Measurements from ENCODE around the gene RTRAF.

- TF ChIP-seq POLR2A (IDR thresholded peaks at IDR 0.05): no peak
- no peak for TF ChIP-seq CTCF (IDR thresholded peaks at IDR 0.05)
- TF ChIP-seq EP300 (IDR thresholded peaks at IDR 0.05): no peak
These were observed 26.6 kb upstream of the RTRAF start for GRCh38 chr14:51962711-51963110.

Measured in ovary (tissue), 3 donors.